ENCODE measurements around the gene RGP1.

DNA sequence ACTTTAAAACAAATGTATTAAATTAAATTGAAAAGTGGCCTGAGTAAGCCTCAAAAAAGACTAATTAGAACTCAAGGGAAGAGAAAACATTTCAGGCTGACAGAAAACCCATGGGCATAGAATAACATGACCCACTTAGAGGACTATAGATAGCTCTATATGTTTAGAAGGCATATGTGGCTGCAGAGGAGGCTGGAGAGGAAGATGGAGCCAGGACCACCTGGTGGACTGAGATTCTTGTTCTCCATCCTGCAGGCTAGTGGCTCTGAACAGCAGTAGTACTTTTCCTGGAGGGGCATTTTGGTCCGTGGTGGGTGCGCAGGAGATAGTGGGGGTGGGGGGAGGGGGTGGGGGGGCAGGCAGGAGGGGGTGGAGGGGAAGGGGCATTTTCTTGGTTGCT, 32.0 kb downstream of the RGP1 start:
- TF ChIP-seq, protein P1, sequence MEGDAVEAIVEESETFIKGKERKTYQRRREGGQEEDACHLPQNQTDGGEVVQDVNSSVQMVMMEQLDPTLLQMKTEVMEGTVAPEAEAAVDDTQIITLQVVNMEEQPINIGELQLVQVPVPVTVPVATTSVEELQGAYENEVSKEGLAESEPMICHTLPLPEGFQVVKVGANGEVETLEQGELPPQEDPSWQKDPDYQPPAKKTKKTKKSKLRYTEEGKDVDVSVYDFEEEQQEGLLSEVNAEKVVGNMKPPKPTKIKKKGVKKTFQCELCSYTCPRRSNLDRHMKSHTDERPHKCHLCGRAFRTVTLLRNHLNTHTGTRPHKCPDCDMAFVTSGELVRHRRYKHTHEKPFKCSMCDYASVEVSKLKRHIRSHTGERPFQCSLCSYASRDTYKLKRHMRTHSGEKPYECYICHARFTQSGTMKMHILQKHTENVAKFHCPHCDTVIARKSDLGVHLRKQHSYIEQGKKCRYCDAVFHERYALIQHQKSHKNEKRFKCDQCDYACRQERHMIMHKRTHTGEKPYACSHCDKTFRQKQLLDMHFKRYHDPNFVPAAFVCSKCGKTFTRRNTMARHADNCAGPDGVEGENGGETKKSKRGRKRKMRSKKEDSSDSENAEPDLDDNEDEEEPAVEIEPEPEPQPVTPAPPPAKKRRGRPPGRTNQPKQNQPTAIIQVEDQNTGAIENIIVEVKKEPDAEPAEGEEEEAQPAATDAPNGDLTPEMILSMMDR (conservative IDR thresholded peaks at IDR 0.05), result no peak
- TF ChIP-seq EZH2 (IDR thresholded peaks at IDR 0.05; ENCODE audit: low read depth), result no peak
